ENCODE measurements around the gene RAB11FIP2. TPM values are rescaled to one million over a fixed set of nuclear protein-coding genes. Genes with fewer than 3 reads are reported as not detected.

The RAB11FIP2 gene
- total RNA-seq, 1 donor from 2014 or later: 14.7 TPM

GRCh38 chr10:118054383-118054782 is 7.6 kb upstream of the RAB11FIP2 start:
- Histone ChIP-seq H3K4me1 (no peaks in the 10 kb centered on the region), H3K9me3 (no peaks in the 10 kb centered on the region), H3K4me3 (no peak overlapping the region), H3K27ac (no peak overlapping the region), H3K36me3 (no peaks in the 10 kb centered on the region), H3K27me3 (no peaks in the 10 kb centered on the region)
- intact Hi-C loops (cut with DNase I): no loop called here
- no peak for DNase-seq (ENCODE audit: extremely low spot score in 2 of 2)
- no peak for TF ChIP-seq POLR2AphosphoS5 (IDR thresholded peaks at IDR 0.05; ENCODE audit: insufficient read depth in 1 of 2, low read depth in 1 of 2)
- no peak for TF ChIP-seq POLR2A (IDR thresholded peaks at IDR 0.05)
- TF ChIP-seq, protein P1, sequence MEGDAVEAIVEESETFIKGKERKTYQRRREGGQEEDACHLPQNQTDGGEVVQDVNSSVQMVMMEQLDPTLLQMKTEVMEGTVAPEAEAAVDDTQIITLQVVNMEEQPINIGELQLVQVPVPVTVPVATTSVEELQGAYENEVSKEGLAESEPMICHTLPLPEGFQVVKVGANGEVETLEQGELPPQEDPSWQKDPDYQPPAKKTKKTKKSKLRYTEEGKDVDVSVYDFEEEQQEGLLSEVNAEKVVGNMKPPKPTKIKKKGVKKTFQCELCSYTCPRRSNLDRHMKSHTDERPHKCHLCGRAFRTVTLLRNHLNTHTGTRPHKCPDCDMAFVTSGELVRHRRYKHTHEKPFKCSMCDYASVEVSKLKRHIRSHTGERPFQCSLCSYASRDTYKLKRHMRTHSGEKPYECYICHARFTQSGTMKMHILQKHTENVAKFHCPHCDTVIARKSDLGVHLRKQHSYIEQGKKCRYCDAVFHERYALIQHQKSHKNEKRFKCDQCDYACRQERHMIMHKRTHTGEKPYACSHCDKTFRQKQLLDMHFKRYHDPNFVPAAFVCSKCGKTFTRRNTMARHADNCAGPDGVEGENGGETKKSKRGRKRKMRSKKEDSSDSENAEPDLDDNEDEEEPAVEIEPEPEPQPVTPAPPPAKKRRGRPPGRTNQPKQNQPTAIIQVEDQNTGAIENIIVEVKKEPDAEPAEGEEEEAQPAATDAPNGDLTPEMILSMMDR (IDR thresholded peaks at IDR 0.05): no peak

DNA sequence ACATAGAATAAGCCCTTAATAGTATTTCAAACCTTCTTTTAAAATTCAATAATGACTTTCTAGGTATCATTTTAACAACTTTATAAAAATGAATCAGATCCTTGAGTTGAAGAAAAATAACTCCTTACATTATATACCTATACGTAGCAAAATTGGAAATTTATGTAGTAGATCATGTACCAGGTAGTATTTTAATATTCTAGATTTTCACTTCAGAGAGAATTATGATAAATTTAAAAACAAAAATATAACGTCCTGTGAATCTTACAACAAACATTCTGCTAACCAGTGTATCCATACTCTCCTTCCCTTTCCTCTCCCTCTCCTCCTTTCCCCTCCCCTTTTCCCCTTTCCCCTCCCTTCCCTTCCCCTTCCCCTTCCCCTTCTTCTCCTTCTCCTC is 6.1 kb upstream of the RAB11FIP2 start:
- no peak for DNase-seq (ENCODE audit: extremely low spot score in 2 of 2)
- TF ChIP-seq POLR2A (IDR thresholded peaks at IDR 0.05) (no peak), POLR2AphosphoS5 (IDR thresholded peaks at IDR 0.05; ENCODE audit: insufficient read depth in 1 of 2, low read depth in 1 of 2) (no peak)
- TF ChIP-seq, protein P1 (IDR thresholded peaks at IDR 0.05): no peak
- Histone ChIP-seq H3K27ac (no peak overlapping the region), H3K4me1 (no peaks in the 10 kb centered on the region), H3K9me3 (no peaks in the 10 kb centered on the region), H3K27me3 (no peaks in the 10 kb centered on the region), H3K36me3 (no peaks in the 10 kb centered on the region), H3K4me3 (no peak overlapping the region)
- intact Hi-C loops (cut with DNase I): no loop called here

DNA sequence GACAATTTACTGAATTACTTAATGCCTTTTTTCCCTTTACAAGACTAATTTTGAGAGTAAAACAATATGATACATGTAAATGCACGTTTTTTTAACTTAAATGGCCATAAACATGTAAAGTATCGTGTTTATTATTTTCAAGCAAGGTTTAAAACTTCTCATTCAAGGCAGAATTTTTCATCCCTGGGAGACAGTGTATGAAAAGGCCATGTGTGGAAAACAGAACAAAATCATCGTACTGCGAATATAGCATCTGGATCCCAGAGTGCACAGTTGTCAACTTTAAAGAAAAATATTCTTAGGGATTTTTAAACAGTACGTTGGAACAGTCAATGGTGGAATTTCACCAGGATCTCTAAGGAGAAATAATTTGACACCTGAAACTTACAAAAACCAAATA is 1.1 kb upstream of the RAB11FIP2 start:
- no peak for DNase-seq (ENCODE audit: extremely low spot score in 2 of 2)
- intact Hi-C loops (cut with DNase I): no loop called here
- TF ChIP-seq, protein P1 (IDR thresholded peaks at IDR 0.05): no peak
- TF ChIP-seq POLR2AphosphoS5 (IDR thresholded peaks at IDR 0.05; ENCODE audit: insufficient read depth in 1 of 2, low read depth in 1 of 2) (no peak), POLR2A (IDR thresholded peaks at IDR 0.05) (no peak)
- Histone ChIP-seq H3K9me3 (no peaks in the 10 kb centered on the region), H3K27me3 (no peaks in the 10 kb centered on the region), H3K36me3 (no peaks in the 10 kb centered on the region), H3K4me1 (peaks cover 21% of the 10 kb centered on the region), H3K4me3 (no peak overlapping the region), H3K27ac (peak overlapping the region; percentile 93)

GRCh38 chr10:118047157-118047719 is 497 bp upstream of the RAB11FIP2 start:
- peak overlapping the region; percentile 93 for H3K27ac ChIP-seq
- intact Hi-C loops (cut with DNase I): no loop called here
- no peak for TF ChIP-seq POLR2AphosphoS5 (IDR thresholded peaks at IDR 0.05; ENCODE audit: insufficient read depth in 1 of 2, low read depth in 1 of 2)
- TF ChIP-seq, protein P1 (IDR thresholded peaks at IDR 0.05): no peak
- TF ChIP-seq POLR2A (IDR thresholded peaks at IDR 0.05): no peak
- H3K36me3 ChIP-seq: no peaks in the 10 kb centered on the region
- H3K4me1 ChIP-seq: peaks cover 28% of the 10 kb centered on the region
- H3K9me3 ChIP-seq: no peaks in the 10 kb centered on the region
- DNase-seq (ENCODE audit: extremely low spot score in 2 of 2): no peak
- H3K27me3 ChIP-seq: no peaks in the 10 kb centered on the region
- H3K4me3 ChIP-seq: peak overlapping the region; percentile 69 to 94

- TF ChIP-seq POLR2A (IDR thresholded peaks at IDR 0.05) (no peak), POLR2AphosphoS5 (IDR thresholded peaks at IDR 0.05; ENCODE audit: insufficient read depth in 1 of 2, low read depth in 1 of 2) (peak; percentile 21 to 39)
- Histone ChIP-seq H3K27ac (peak overlapping the region; percentile 93), H3K27me3 (no peaks in the 10 kb centered on the region), H3K4me3 (peak overlapping the region; percentile 69 to 94), H3K36me3 (no peaks in the 10 kb centered on the region), H3K4me1 (peaks cover 30% of the 10 kb centered on the region), H3K9me3 (no peaks in the 10 kb centered on the region)
- intact Hi-C loops (cut with DNase I): no loop called here
- no peak for DNase-seq (ENCODE audit: extremely low spot score in 2 of 2)
Measured at GRCh38 chr10:118045837-118046394, 825 bp downstream of the RAB11FIP2 start.
